OCI-LY1 (cell line): ENCODE data around the gene CD2AP.

Source experiments
- H2AFZ ChIP-seq: fragments of 200-600 bp; sonication (generic), shearing (Covaris generic); 2 replicates; pipeline ENCODE4 v1.6.0; 2014; ENCODE audit warnings: antibody characterized with exemption, mild to moderate bottlenecking, low read length
- H3F3A ChIP-seq: fragments of 200-600 bp; sonication (generic), shearing (Covaris generic); 2 replicates; pipeline ENCODE4 v1.6.0; 2014; ENCODE audit warnings: mild to moderate bottlenecking, antibody characterized with exemption, low read length, moderate library complexity; ENCODE audit not compliant: insufficient read depth
- H3K27ac ChIP-seq: fragments of 200-600 bp; sonication (generic); 2 replicates; pipeline ENCODE4 v1.5.1; 2014; ENCODE audit warnings: low read length, mixed run types, mild to moderate bottlenecking, low read depth; ENCODE audit not compliant: poor library complexity, severe bottlenecking
- H3K27me3 ChIP-seq: fragments of 200-600 bp; sonication (generic); 2 replicates; pipeline ENCODE4 v1.6.0; 2014; ENCODE audit warnings: antibody characterized with exemption, mild to moderate bottlenecking, low read length, moderate library complexity; ENCODE audit not compliant: insufficient read depth
- H3K36me3 ChIP-seq: fragments of 200-600 bp; sonication (generic); 2 replicates; pipeline ENCODE4 v1.6.1; 2014; ENCODE audit warnings: mild to moderate bottlenecking, antibody characterized with exemption, low read length, moderate library complexity, mixed read lengths; ENCODE audit not compliant: insufficient read depth
- H3K4me1 ChIP-seq: fragments of 200-600 bp; sonication (generic); 2 replicates; pipeline ENCODE4 v1.5.1; 2014; ENCODE audit warnings: mild to moderate bottlenecking, low read length, moderate library complexity; ENCODE audit not compliant: insufficient read depth, severe bottlenecking
- H3K4me2 ChIP-seq: fragments of 200-600 bp; sonication (generic), shearing (Covaris generic); 2 replicates; pipeline ENCODE4 v1.6.1; 2014; ENCODE audit warnings: low read length
- H3K4me3 ChIP-seq: fragments of 200-600 bp; sonication (generic); 2 replicates; pipeline ENCODE4 v1.5.1; 2014; ENCODE audit warnings: low read length, low read depth, mild to moderate bottlenecking, mixed read lengths; ENCODE audit not compliant: poor library complexity, severe bottlenecking
- H3K79me2 ChIP-seq: fragments of 200-600 bp; shearing (Covaris generic); 2 replicates; pipeline ENCODE4 v1.6.1; 2016; ENCODE audit warnings: mixed run types, low read length, mixed read lengths; ENCODE audit not compliant: insufficient read depth
- H3K9ac ChIP-seq: fragments of 200-600 bp; sonication (generic), shearing (Covaris generic); 2 replicates; pipeline ENCODE4 v1.6.1; 2014; ENCODE audit warnings: mild to moderate bottlenecking, low read length, mixed read lengths
- H3K9me2 ChIP-seq: fragments of 200-600 bp; sonication (generic), shearing (Covaris generic); 2 replicates; pipeline ENCODE4 v1.6.1; 2014; ENCODE audit warnings: low read depth, mild to moderate bottlenecking, low read length, mixed read lengths
- H3K9me3 ChIP-seq: fragments of 200-600 bp; shearing (Covaris generic); 2 replicates; pipeline ENCODE4 v1.6.1; 2014; ENCODE audit warnings: low read length, mixed read lengths
- H4K20me1 ChIP-seq: fragments of 200-600 bp; sonication (generic), shearing (Covaris generic); 2 replicates; pipeline ENCODE4 v1.6.0; 2016; ENCODE audit warnings: mild to moderate bottlenecking, low read length; ENCODE audit not compliant: insufficient read depth
- CTCF ChIP-seq: fragments of 200-600 bp; sonication (generic), shearing (Covaris generic); IDR thresholded peaks from 2 replicates; pipeline ENCODE4 v1.5.1; 2017; ENCODE audit warnings: mild to moderate bottlenecking, antibody characterized with exemption, low read length, moderate library complexity, mixed read lengths
- EZH2 ChIP-seq: fragments of 200-600 bp; sonication (generic), shearing (Covaris generic); IDR thresholded peaks from 2 replicates; pipeline ENCODE4 v1.8.0; 2017; ENCODE audit warnings: borderline replicate concordance, mixed run types, mild to moderate bottlenecking, antibody characterized with exemption, low read length, moderate library complexity, mixed read lengths

Gene CD2AP

GRCh38 chr6:47525330-47526057 is 47.9 kb downstream of the CD2AP start:
- TF ChIP-seq EZH2: no peak
- TF ChIP-seq CTCF: no peak
- no peak overlapping the region for H3K27ac ChIP-seq
- H3K4me2 ChIP-seq: no peak overlapping the region
- no peak overlapping the region for H3K4me3 ChIP-seq
- no peaks in the 10 kb centered on the region for H3F3A ChIP-seq
- peaks cover 29% of the 10 kb centered on the region for H3K36me3 ChIP-seq
- no peaks in the 10 kb centered on the region for H3K9me2 ChIP-seq
- no peak overlapping the region for H3K9ac ChIP-seq
- H3K27me3 ChIP-seq: no peaks in the 10 kb centered on the region
- no peaks in the 10 kb centered on the region for H4K20me1 ChIP-seq
- H2AFZ ChIP-seq: no peak overlapping the region
- no peaks in the 10 kb centered on the region for H3K4me1 ChIP-seq
- H3K9me3 ChIP-seq: no peaks in the 10 kb centered on the region; the same call in 1 of the 2 replicates
- peaks cover 66% of the 10 kb centered on the region for H3K79me2 ChIP-seq

- Histone ChIP-seq H3K4me1 (no peaks in the 10 kb centered on the region), H3F3A (no peaks in the 10 kb centered on the region), H4K20me1 (no peaks in the 10 kb centered on the region), H3K9ac (no peak overlapping the region), H3K9me3 (no peaks in the 10 kb centered on the region; the same call in 1 of the 2 replicates), H3K27ac (no peak overlapping the region), H3K79me2 (peaks cover 66% of the 10 kb centered on the region), H3K9me2 (no peaks in the 10 kb centered on the region), H3K36me3 (peaks cover 31% of the 10 kb centered on the region), H3K4me3 (no peak overlapping the region), H2AFZ (no peak overlapping the region), H3K4me2 (no peak overlapping the region), H3K27me3 (no peaks in the 10 kb centered on the region)
- TF ChIP-seq EZH2: no peak
- TF ChIP-seq CTCF: no peak
Measured at GRCh38 chr6:47527274-47527673, 49.7 kb downstream of the CD2AP start.

GRCh38 chr6:47529734-47530133 is 52.1 kb downstream of the CD2AP start:
- no peak overlapping the region for H3K4me3 ChIP-seq
- H3K79me2 ChIP-seq: peaks cover 51% of the 10 kb centered on the region
- TF ChIP-seq EZH2 (no peak), CTCF (no peak)
- no peak overlapping the region for H2AFZ ChIP-seq
- no peaks in the 10 kb centered on the region for H3K9me2 ChIP-seq
- peaks cover 44% of the 10 kb centered on the region for H3K36me3 ChIP-seq
- H3K4me1 ChIP-seq: no peaks in the 10 kb centered on the region
- no peaks in the 10 kb centered on the region; the same call in 1 of the 2 replicates for H3K9me3 ChIP-seq
- no peak overlapping the region for H3K27ac ChIP-seq
- H3K4me2 ChIP-seq: no peak overlapping the region
- H3K27me3 ChIP-seq: no peaks in the 10 kb centered on the region
- no peak overlapping the region for H3K9ac ChIP-seq
- H4K20me1 ChIP-seq: no peaks in the 10 kb centered on the region
- H3F3A ChIP-seq: no peaks in the 10 kb centered on the region
